NCI-H226 (cell line): ENCODE results near the gene NOTCH1.
"Not testable (repeated sequence)": the region's sequence is repeated elsewhere in the genome, so short reads cannot be mapped to it uniquely, and the experiment has no call there.

Experiments
- DNase-seq: peaks from one replicate; pipeline ENCODE4 v3.0.0-alpha.2; 2015

NOTCH1 gene

GRCh38 chr9:136564379-136564988 is 18.6 kb upstream of the NOTCH1 start:
- DNase-seq: peak; percentile 53

DNA sequence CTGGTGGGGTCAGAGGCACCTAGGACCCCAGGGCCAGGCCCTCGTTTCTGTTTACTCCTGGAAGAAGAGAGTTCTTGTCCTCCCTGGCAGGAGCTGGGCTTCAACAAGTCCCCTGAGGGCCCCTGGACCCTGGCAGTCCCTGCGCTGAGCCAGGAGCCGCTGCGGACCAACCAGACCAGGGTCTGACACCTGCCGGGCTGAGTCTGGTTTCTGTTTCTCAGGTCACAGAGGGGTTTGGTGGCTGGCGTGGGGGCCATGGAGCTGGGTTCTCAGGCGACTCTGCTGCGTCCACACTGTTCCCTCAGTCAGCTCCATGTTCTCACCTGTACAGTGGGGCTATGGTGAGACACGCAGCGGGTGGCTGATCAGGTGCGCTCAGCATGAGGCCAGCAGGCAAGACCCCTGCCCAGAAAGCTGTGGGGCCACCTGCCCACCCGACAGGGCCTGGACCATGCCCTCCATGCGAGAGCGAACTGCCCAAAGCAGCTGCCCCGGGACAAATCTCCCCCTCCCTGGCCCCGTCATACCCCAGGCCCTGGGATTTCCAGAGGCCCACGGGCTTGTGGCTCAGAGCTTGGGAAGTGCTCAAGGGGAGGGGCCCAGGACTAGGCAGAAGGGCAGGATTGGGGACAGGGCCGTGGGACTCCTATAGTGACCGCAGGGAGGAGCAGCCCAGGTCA is 17.9 kb upstream of the NOTCH1 start:
- no peak for DNase-seq

DNA sequence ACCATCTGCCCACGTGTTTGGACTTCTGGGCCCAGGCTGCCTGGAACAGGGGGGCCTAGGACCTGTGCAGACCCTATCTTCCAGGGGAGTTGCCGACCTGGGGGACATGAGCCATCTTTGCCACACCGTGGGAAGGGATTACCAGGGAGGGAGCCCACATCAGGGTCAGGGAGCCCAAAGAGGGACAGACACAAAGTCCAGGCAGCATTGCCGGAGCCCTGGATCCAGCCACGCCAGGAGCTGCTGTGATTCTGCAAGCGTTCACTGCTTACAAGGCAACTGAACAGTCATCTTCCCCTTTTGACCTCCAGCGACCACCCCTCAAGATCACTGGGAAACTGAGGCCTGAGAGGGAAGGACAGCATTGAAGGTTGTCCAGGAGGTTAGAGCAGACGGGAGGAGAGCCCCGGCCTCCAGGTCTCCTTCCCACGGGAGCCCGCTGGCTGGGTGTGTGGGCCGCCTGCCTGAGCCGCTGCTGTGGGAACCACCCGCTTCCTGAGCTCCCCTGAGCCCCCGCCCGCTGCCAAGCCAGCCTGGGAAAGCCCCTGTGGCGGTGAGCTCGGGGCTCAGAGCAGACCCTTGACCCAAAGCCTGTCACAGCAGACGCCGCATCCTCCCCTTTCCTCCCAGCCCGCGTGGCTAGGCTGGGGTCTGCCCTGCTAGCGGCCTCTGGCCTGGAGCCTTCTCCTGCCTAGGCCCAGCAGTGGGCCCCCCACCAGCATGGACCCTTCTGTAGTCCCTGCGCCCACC is 17.1 kb upstream of the NOTCH1 start:
- no peak for DNase-seq

- DNase-seq: no peak
Observed at GRCh38 chr9:136561779-136562178, 15.9 kb upstream of the NOTCH1 start.

- no peak for DNase-seq
Observed at GRCh38 chr9:136560586-136560985, 14.7 kb upstream of the NOTCH1 start.

DNA sequence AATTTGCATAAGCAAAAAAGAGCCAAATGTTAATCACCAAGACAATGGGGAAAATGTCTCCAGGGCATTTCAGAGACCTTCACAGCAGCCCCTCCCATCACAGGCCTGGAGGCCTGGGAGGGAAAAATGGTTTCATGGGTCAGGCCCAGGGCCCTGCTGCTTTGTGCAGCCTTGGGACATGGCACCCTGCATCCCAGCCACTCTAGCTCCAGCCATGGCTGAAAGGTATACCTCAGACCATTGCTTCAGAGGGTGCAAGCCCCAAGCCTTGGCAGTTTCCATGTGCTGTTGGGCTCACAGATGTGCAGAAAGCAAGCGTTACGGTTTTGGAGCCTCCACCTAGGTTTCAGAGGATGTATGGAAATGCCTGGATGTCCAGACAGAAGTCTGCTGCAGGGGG is 13.5 kb upstream of the NOTCH1 start:
- DNase-seq: not testable (repeated sequence)

GRCh38 chr9:136558846-136559245 is 13.0 kb upstream of the NOTCH1 start:
- DNase-seq: not testable (repeated sequence)

GRCh38 chr9:136558373-136558772 is 12.5 kb upstream of the NOTCH1 start:
- no peak for DNase-seq

GRCh38 chr9:136557036-136557435 is 11.2 kb upstream of the NOTCH1 start:
- no peak for DNase-seq

DNA sequence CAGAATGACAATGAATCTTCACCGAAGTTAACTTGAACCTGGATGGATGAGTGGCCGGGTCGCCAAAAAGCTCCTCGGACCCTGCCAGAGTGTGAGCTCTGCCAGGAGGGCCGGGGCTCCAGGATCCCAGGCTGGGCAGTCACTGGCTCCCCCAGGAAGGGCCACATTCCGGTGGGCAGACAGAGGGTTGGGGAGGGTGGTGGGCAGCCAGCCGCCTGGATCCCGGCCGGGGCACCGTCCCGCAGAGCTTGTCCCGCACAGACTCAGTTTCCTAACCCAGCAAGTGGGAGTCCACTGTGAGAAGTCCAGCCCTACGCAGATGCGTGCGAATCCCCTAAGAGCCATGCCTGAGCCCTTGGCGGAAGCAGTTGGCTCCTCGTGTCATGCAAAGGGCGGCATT is 10.3 kb upstream of the NOTCH1 start:
- no peak for DNase-seq

GRCh38 chr9:136554870-136555269 is 9.0 kb upstream of the NOTCH1 start:
- DNase-seq: no peak

GRCh38 chr9:136553581-136553980 is 7.7 kb upstream of the NOTCH1 start:
- DNase-seq: no peak

GRCh38 chr9:136552117-136552703 is 6.4 kb upstream of the NOTCH1 start:
- DNase-seq: no peak

- peak; percentile 70 for DNase-seq
Observed at GRCh38 chr9:136551401-136552116, 5.7 kb upstream of the NOTCH1 start.

- DNase-seq: no peak
Observed at GRCh38 chr9:136550439-136551289, 4.8 kb upstream of the NOTCH1 start.

GRCh38 chr9:136549010-136549980 is 3.4 kb upstream of the NOTCH1 start:
- DNase-seq: no peak

- no peak for DNase-seq
Observed at GRCh38 chr9:136547508-136548215, 1.8 kb upstream of the NOTCH1 start.

GRCh38 chr9:136546697-136547501 is 1.1 kb upstream of the NOTCH1 start:
- DNase-seq: peak; percentile 89

DNA sequence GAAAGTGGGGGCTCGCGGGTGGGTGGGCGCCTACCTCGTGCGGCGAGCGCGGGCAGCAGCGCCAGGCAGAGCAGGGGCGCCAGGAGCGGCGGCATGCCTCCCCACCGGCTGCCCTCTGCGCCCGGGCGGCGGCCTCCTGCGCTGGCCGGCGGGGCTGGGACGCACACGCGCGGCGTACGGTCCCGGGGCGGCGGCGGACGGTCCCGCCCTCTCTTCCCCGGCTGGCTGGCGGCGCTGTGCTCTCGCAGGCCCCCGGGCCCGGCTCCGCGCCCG is 220 bp downstream of the NOTCH1 start:
- no peak for DNase-seq
